A549 (cell line): ENCODE results near the gene TMEM125. TPM values are rescaled to one million over a fixed set of nuclear protein-coding genes. Genes with fewer than 3 reads are reported as not detected.

Source experiments
- ATAC-seq, 2 experiments: fragments of 200-7000 bp in 1 of 2; fragments of >200 bp in 1 of 2; cut with Nextera tagmentation in 1 of 2; cut with Tn5 transposase in 1 of 2; 3 replicates each; pipeline versions ENCODE4 v1.8.0 to v1.9.1; 2018 to 2020; ENCODE audit warnings: mild to moderate bottlenecking in 1 of 2, moderate library complexity in 1 of 2
- CTCF ChIA-PET: fragments of 300-600 bp; sonication (Branson Sonifier 250); formaldehyde crosslinking; extraction: SDS; loops from one replicate; lab custom pipeline; 2021; ENCODE audit warnings: antibody characterized with exemption, inconsistent platforms; lab: Yijun Ruan, JAX
- POLR2A ChIA-PET: fragments of 350-600 bp; formaldehyde crosslinking; extraction: SDS; loops from one replicate; lab custom pipeline; 2021; ENCODE audit warnings: antibody characterized with exemption, inconsistent platforms; lab: Yijun Ruan, JAX
- DNase-seq, 2 experiments: peaks; one replicate each; pipeline versions ENCODE4 v3.0.0 to v3.0.0-alpha.2; 2011 to 2016; ENCODE audit warnings: low read depth in 1 of 2, low spot score in 1 of 2
- FAIRE-seq: peaks from 2 replicates; lab custom pipeline; 2011; peaks lifted over from hg19 to GRCh38; lab: Jason Lieb, UNC
- H3K27ac ChIP-seq, 2 experiments: fragments of >200 bp; sonication (Bioruptor Twin); formaldehyde crosslinking; 3 replicates each; pipeline ENCODE4 v1.5.1; 2016 to 2017
- H3K4me1 ChIP-seq: fragments of >200 bp; sonication (Bioruptor Twin); formaldehyde crosslinking; 3 replicates; pipeline ENCODE4 v1.6.1; 2016
- H3K4me2 ChIP-seq: fragments of >200 bp; sonication (Bioruptor Twin); formaldehyde crosslinking; 3 replicates; pipeline ENCODE4 v1.6.1; 2016
- H3K4me3 ChIP-seq: fragments of >200 bp; sonication (Bioruptor Twin); formaldehyde crosslinking; 3 replicates; pipeline ENCODE4 v1.5.1; 2016
- H3K9me3 ChIP-seq: fragments of >200 bp; sonication (Bioruptor Twin); formaldehyde crosslinking; 3 replicates; pipeline ENCODE4 v1.6.1; 2016
- CBX8 ChIP-seq: fragments of 200-600 bp; sonication (generic); IDR thresholded peaks from 2 replicates; pipeline ENCODE4 v1.6.1; 2016
- CEBPB ChIP-seq, 2 experiments: fragments of >200 bp in 1 of 2; sonication (Bioruptor Twin) in 1 of 2; formaldehyde crosslinking in 1 of 2; IDR thresholded peaks; 2 replicates each; pipeline ENCODE4 v1.6.1; 2012 to 2016
- EHF ChIP-seq: fragments of 250-450 bp; sonication (Bioruptor Pico); IDR thresholded peaks from 2 replicates; pipeline ENCODE4 v1.5.0; 2020; ENCODE audit warnings: mild to moderate bottlenecking
- FOSL2 ChIP-seq, 2 experiments: fragments of 450-650 bp in 1 of 2; fragments of >200 bp in 1 of 2; sonication (Bioruptor Twin) in 1 of 2; formaldehyde crosslinking; IDR thresholded peaks; 2 replicates each; pipeline versions ENCODE4 v1.5.0 to v1.6.1; 2016 to 2020; ENCODE audit warnings: mild to moderate bottlenecking in 1 of 2, moderate library complexity in 1 of 2
- FOXS1 ChIP-seq: fragments of 250-450 bp; sonication (Bioruptor Pico); IDR thresholded peaks from 2 replicates; pipeline ENCODE4 v1.5.0; 2020; ENCODE audit warnings: mild to moderate bottlenecking, moderate library complexity
- HOXB13 ChIP-seq: fragments of 250-450 bp; sonication (Bioruptor Pico); IDR thresholded peaks from 2 replicates; pipeline ENCODE4 v1.5.0; 2020; ENCODE audit warnings: low read depth, mild to moderate bottlenecking, moderate library complexity
- MAFK ChIP-seq: fragments of 450-650 bp; IDR thresholded peaks from 2 replicates; pipeline ENCODE4 v1.6.1; 2014; ENCODE audit not compliant: partially characterized antibody
- MAZ ChIP-seq: fragments of 150-350 bp; IDR thresholded peaks from 2 replicates; pipeline ENCODE4 v1.6.1; 2014; ENCODE audit warnings: antibody characterized with exemption, low read depth, low read length, borderline replicate concordance
- NR3C1 ChIP-seq: fragments of >200 bp; sonication (Bioruptor Twin); formaldehyde crosslinking; IDR thresholded peaks from 3 replicates; pipeline ENCODE4 v1.6.1; 2017
- PBX3 ChIP-seq: IDR thresholded peaks from 2 replicates; pipeline ENCODE4 v1.6.1; 2012
- PHF8 ChIP-seq: fragments of 200-600 bp; sonication (generic); IDR thresholded peaks from 2 replicates; pipeline ENCODE4 v1.6.1; 2016; ENCODE audit warnings: low read depth, mild to moderate bottlenecking, antibody characterized with exemption, moderate library complexity, borderline replicate concordance
- POLR2A ChIP-seq: IDR thresholded peaks from 2 replicates; pipeline ENCODE4 v1.6.1; 2012; ENCODE audit warnings: mild to moderate bottlenecking, low read length
- POLR2AphosphoS2 ChIP-seq: conservative IDR thresholded peaks from 2 replicates; pipeline ENCODE4 v1.6.1; 2012; ENCODE audit warnings: low read length, improper control_type of control experiment, inconsistent platforms
- RARB ChIP-seq: fragments of 250-450 bp; sonication (Bioruptor Pico); IDR thresholded peaks from 2 replicates; pipeline ENCODE4 v1.8.0; 2021; ENCODE audit warnings: mild to moderate bottlenecking, moderate library complexity
- TFCP2L1 ChIP-seq: fragments of 250-450 bp; sonication (Bioruptor Pico); IDR thresholded peaks from 2 replicates; pipeline ENCODE4 v1.5.0; 2021; ENCODE audit warnings: mild to moderate bottlenecking
- TP53 ChIP-seq: fragments of 250-450 bp; sonication (Bioruptor Pico); IDR thresholded peaks from 2 replicates; pipeline ENCODE4 v1.5.0; 2021; ENCODE audit warnings: mild to moderate bottlenecking, moderate library complexity
- WGBS: methylation state at CpG from one replicate; pipeline ENCODE4 v1.1.6; 2017; ENCODE audit errors: missing lambda C conversion rate; 5-methylcytosine and 5-hydroxymethylcytosine counted together
- polyA plus RNA-seq, 4 experiments: library from polyadenylated mRNA; depleted of rRNA in 3 of 4; stranded (reverse); fragments of >200 nt; fragmentation: RNase III in 1 of 4; extraction: RNeasy Plus Mini Kit Qiagen cat#74134 plus additional on column Dnase treatment in 1 of 4; gene quantifications; 2 replicates in 3 of 4; 3 replicates in 1 of 4; pipeline ENCODE4 v1.2.3, GENCODE V29; 2011 to 2017
- TF ChIP-seq, protein P1 (sequence below): fragments of >200 bp; sonication (Bioruptor Twin); formaldehyde crosslinking; IDR thresholded peaks from 3 replicates; pipeline ENCODE4 v1.6.1; 2016
- TF ChIP-seq, protein P2 (sequence below): IDR thresholded peaks from 2 replicates; pipeline ENCODE4 v1.6.1; 2012

Gene TMEM125
- polyA plus RNA-seq, 2 of the 4 experiments (the other 2 are of a cell fraction), result not detected

DNA sequence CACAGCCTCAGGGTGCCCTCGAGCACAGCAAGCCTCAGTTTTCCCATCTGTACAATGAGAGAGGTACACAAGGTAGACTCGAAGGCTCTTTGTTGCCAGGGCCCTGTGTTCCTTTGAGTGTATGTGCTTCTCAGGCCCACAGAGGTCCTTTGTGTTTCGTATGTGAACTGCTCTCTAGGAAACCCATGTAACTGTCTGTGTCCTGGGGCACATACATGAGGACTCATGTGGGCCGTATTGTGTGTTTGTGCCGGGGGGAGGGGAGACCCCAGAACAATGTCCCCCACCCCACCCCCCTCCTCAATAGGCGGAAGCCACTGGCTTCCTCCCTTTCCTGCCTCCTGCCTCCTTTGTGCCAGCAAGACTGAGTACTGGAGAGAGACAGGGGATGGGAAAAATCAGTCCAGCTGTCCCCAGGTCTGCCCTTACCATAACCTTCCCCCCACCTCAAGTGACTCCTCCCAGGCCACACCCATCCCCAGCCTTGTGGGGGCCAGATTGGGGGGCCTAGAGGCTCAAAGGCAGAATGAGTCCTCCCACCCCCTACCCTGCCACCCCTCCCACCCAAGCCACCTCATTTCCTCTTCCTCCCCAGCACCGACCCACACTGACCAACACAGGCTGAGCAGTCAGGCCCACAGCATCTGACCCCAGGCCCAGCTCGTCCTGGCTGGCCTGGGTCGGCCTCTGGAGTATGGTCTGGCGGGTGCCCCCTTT is 30.8 kb downstream of the TMEM125 start, which contains the start of gene TIE1:
TIE1 (plus strand) TSS at position 605 of the 717 bp plus-strand sequence; CDS start at position 695, 90 bp downstream.
- 63% methylated on average over 7 of the region's 10 CpGs for WGBS
- DNase-seq (no peak), FAIRE-seq (no peak), ATAC-seq (no peak)
- H3K4me2 ChIP-seq, result no peak within 1 kb of the TSS
- no peaks in the 10 kb centered on the region for H3K4me1 ChIP-seq
- TF ChIP-seq CBX8, result no peak
- no peak for TF ChIP-seq TFCP2L1 (CRISPR knock-in tag)
- TF ChIP-seq, protein P1, sequence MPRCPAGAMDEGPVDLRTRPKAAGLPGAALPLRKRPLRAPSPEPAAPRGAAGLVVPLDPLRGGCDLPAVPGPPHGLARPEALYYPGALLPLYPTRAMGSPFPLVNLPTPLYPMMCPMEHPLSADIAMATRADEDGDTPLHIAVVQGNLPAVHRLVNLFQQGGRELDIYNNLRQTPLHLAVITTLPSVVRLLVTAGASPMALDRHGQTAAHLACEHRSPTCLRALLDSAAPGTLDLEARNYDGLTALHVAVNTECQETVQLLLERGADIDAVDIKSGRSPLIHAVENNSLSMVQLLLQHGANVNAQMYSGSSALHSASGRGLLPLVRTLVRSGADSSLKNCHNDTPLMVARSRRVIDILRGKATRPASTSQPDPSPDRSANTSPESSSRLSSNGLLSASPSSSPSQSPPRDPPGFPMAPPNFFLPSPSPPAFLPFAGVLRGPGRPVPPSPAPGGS, result no peak
- TF ChIP-seq RARB (CRISPR knock-in tag), result no peak
- no peak for TF ChIP-seq HOXB13
- TF ChIP-seq TP53 (CRISPR knock-in tag), result no peak
- no peak for TF ChIP-seq MAZ
- no peak for TF ChIP-seq CEBPB (IDR thresholded peaks at IDR 0.05)
- TF ChIP-seq POLR2AphosphoS2, result no peak
- TF ChIP-seq, protein P2, sequence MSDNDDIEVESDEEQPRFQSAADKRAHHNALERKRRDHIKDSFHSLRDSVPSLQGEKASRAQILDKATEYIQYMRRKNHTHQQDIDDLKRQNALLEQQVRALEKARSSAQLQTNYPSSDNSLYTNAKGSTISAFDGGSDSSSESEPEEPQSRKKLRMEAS, result no peak
- no peak for TF ChIP-seq PHF8
- no peak for TF ChIP-seq MAFK
- no peak within 1 kb of the TSS for H3K27ac ChIP-seq
- H3K4me3 ChIP-seq, result no peak within 1 kb of the TSS
- POLR2A ChIA-PET, result no interaction called here
- CTCF ChIA-PET, result no interaction called here
- no peaks in the 10 kb centered on the region for H3K9me3 ChIP-seq

GRCh38 chr1:43302201-43302600 is 32.4 kb downstream of the TMEM125 start:
- H3K9me3 ChIP-seq, result no peaks in the 10 kb centered on the region
- CTCF ChIA-PET, result interaction anchor here (0.6 to 1.2 kb wide), 2 partner anchors 9 to 351 kb away, joined by 3 to 7 read pairs; no protein-coding TSS in a partner anchor
- no peak for FAIRE-seq
- TF ChIP-seq EHF (CRISPR knock-in tag) (no peak), POLR2A (no peak), FOSL2 (IDR thresholded peaks at IDR 0.05) (no peak), FOSL2 (CRISPR knock-in tag; IDR thresholded peaks at IDR 0.05) (no peak), PBX3 (no peak), FOXS1 (CRISPR knock-in tag) (no peak), TFCP2L1 (CRISPR knock-in tag) (no peak)
- TF ChIP-seq, all 56 proteins: peak for 0
- 92% methylated on average over 1 of the region's 1 CpG for WGBS
- DNase-seq, result no peak
- no peak overlapping the region for H3K4me2 ChIP-seq
- H3K4me3 ChIP-seq, result no peak overlapping the region
- POLR2A ChIA-PET, result no interaction called here
- no peak overlapping the region for H3K27ac ChIP-seq
- H3K4me1 ChIP-seq, result no peaks in the 10 kb centered on the region
- no peak for ATAC-seq

DNA sequence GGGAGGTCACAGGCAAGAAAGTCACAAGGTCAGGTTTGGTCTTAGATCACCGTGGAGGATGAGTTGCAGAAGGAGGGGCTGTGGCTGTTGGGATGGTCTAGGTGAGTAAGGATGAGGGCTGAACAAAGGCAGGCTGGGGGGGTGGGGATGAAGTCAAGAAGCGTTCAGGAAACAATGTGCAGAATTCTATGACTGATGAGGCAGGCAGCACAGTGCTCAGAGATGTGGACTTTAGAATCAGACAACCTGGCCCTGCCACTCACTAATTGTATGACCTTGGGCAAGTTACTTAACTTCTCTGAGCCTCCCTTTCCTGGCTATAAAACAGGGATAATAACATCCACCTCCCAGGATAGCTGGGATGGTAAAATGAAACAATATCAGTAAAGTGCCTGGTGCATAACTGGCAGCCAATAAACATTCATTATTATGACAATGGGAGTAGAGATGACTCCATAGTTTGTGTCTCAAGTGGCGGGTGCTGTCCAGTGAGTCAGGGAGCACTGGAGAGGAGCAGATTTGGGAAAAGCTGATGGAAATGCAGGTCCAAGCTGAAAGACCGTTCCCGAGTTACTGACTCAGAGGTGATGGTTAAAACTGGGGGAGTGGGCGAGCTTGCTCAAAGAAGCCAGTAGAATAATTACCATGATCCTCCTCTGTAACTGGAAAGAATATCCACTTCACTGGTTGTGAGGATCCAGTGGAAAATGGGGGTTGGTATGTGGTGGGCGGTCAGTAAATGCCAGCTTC is 33.1 kb downstream of the TMEM125 start:
- no peaks in the 10 kb centered on the region for H3K9me3 ChIP-seq
- no peaks in the 10 kb centered on the region for H3K4me1 ChIP-seq
- no peak for FAIRE-seq
- POLR2A ChIA-PET, result no interaction called here
- CTCF ChIA-PET, result interaction anchor here (0.8 to 1.2 kb wide), 2 partner anchors 9 to 14 kb away, joined by 3 to 7 read pairs; no protein-coding TSS in a partner anchor
- H3K4me2 ChIP-seq, result no peak overlapping the region
- H3K4me3 ChIP-seq, result no peak overlapping the region
- no peak for DNase-seq
- no peak overlapping the region for H3K27ac ChIP-seq
- ATAC-seq, result no peak
- 69% methylated on average over 7 of the region's 7 CpGs for WGBS
- no peak for TF ChIP-seq NR3C1
